ENCODE results near the gene TOX3. TPM values are rescaled to one million over a fixed set of nuclear protein-coding genes. Genes with fewer than 3 reads are reported as not detected.

The TOX3 gene
- total RNA-seq, 1 donor from 2014 or later = not detected

DNA sequence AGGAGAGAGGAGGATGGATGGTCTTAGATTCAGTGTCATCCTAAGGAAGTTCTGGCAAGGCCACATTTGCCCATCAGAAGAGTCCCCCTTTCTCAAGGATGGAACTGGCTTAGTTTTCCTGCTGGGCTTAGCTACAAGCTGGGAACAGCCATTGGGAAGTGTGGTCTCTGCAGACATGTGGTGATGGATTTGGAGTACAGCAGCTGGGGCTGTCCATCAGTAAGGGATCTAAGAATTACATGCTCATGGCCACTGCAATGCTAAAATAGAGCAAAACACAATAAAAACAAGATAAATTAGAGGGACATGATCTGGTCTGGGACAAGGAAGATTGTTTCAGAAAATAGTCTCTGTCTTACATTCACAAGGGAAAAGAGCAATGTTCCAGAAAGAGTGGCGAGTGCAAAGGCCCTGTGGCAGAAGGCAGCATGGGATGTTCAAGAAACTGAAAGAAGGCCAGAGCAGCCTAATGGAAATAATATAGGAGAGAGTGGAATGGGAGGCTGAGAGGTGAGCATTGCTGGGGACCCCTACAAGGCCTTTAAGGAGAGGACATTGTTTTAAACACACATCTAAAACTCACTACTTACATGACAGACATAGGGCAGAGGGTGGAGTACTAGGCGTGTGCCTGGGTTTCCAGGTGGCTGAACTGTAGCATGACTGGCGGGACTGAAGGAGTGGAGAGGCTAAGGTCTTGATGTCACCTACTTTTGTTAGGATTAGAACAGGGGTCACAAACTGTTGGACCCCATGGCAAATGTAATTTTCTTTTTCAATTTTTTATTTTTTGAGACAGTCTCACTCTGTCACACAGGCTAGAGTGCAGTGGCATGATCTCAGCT lies 17.0 kb upstream of the TOX3 start:
- no peak for DNase-seq (ENCODE audit: low read depth in 2 of 2)

GRCh38 chr16:52562770-52563169 lies 15.8 kb upstream of the TOX3 start:
- no peak for DNase-seq (ENCODE audit: low read depth in 2 of 2)

- DNase-seq (ENCODE audit: low read depth in 2 of 2) = no peak
Observed at GRCh38 chr16:52561910-52562741, 15.2 kb upstream of the TOX3 start.

GRCh38 chr16:52558448-52558847 lies 11.5 kb upstream of the TOX3 start:
- DNase-seq (ENCODE audit: low read depth in 2 of 2) = no peak

GRCh38 chr16:52557236-52557635 lies 10.3 kb upstream of the TOX3 start:
- DNase-seq (ENCODE audit: low read depth in 2 of 2) = no peak

DNA sequence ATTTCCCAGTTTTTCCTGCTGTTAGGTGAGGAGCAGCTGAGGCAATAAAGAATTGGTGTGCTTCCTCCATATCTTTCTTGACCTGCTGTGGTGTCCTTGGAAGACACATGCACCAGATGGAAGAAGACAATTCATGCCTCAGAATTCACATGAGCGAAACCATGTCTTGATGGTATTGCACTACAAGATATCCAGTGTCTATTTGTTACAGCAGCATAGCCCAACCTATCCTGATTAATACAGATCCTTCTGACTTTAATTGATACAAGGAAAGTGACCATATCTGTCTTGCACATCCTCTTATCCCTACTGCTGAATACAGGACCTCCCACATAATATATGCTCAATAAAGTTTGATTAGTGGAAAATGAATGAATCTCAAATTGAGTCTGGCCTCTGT lies 9.1 kb upstream of the TOX3 start:
- DNase-seq (ENCODE audit: low read depth in 2 of 2) = no peak

DNA sequence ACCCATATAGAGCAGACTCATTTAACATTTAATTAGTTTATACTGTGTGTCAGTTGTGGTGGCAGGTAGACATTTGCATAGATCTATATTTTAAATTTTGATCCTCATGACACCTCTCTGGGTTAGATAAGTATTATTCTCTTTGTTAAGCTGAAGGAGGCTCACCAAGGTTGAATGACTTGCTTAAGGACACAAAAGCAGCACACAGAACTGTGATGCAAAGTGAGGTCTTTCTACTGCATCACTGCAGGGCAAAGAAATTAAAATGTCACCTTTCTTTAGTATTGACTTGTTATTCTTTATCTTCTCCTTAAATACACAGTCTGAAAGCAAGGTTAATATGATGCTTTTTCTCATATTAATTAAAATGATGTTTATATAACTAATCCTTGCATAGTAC lies 8.6 kb upstream of the TOX3 start:
- DNase-seq (ENCODE audit: low read depth in 2 of 2) = no peak

DNA sequence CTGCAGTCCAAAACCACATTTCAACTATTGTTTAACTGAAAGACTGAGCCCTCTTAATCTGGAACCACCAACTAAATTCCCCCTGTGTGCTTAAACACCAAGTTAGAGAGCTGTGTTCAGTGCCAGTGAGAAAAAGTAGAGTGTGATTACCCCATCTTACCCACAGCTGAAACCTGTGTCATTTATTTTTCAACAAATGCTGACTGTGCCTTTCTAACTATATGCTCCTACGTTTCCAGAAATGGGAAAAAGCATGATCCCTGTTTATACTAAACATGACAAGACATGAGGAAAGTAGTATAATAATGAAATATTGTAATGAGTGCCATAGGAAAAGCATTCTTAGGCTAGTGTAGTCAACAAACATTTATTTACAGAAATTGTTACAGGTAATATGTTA lies 7.4 kb upstream of the TOX3 start:
- no peak for DNase-seq (ENCODE audit: low read depth in 2 of 2)

DNA sequence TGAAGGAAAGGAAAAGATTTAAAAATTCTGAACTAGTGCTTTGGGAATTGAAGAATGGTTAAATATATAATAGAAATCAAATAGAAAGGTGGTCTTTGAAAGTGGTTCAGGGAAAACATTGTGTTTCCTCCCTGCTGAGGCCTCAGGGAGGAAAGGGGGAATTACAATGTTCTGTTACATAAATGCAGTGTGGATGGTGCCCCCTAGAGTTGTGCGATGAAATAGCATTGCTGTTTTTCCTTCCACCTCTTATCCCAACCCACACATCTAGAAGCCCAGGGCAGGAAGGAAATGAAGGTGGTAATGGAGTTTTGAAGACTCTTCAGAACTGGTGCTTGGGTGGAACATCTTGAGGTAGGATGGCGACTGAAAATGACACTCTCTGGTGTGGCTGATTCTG lies 6.4 kb upstream of the TOX3 start:
- DNase-seq (ENCODE audit: low read depth in 2 of 2) = no peak

DNA sequence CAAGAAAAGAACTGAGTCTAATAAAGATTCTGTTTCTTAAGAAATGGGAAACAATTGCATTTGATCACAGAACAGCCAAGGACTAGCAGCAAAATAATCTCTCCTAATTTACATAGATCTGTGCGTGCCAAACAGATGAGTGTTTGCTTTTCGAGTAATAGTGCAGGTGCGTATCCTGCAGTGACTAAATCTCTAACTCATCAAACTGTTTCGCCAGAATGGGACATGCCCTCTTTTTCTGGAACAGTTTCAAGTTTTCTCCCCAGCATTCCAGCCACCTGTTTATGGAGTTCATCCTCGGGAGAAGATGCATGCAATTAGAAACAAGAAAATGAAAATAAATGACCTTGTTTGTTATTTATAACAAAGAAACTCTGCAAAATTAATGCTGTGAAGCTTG lies 5.7 kb upstream of the TOX3 start:
- no peak for DNase-seq (ENCODE audit: low read depth in 2 of 2)

GRCh38 chr16:52549011-52549692 lies 2.2 kb upstream of the TOX3 start:
- no peak for DNase-seq (ENCODE audit: low read depth in 2 of 2)

DNA sequence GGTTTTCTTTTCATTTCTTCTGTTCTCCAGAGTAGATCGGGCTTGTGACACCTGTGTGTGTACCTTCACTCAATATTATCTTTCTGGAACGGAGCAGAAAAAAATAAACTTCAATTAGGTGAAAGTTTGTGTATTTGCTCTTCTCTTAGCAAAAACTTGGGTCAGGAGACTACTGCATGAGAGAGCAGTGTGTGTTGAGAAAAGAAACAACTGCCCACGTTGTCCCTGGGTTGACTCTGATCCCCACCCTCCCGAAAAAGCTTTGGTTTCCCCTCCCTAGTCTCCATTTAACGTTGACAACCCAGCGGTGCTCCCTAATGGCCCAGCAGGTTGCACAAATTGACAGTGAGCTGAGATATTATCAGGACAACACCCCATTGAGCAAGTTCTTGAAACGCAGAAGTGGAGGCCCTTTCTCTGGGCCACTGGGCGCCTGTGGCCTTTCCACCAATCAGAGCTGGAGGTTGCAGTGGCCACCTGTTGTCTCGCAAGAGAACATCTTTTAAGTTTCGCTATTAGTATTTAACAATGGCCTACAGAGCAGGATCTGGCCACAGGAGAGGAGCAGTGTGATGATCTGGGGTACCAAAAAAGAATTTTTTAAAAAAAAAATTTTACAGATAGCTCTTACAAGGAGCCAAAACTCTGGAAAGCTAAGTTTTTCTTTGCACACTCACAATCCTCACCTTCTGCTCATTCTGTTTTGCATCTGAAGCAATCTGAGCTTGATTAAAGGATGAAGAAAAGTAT lies 1.5 kb upstream of the TOX3 start:
- DNase-seq (ENCODE audit: low read depth in 2 of 2) = no peak

- DNase-seq (ENCODE audit: low read depth in 2 of 2) = no peak
Observed at GRCh38 chr16:52547834-52548215, 882 bp upstream of the TOX3 start.

DNA sequence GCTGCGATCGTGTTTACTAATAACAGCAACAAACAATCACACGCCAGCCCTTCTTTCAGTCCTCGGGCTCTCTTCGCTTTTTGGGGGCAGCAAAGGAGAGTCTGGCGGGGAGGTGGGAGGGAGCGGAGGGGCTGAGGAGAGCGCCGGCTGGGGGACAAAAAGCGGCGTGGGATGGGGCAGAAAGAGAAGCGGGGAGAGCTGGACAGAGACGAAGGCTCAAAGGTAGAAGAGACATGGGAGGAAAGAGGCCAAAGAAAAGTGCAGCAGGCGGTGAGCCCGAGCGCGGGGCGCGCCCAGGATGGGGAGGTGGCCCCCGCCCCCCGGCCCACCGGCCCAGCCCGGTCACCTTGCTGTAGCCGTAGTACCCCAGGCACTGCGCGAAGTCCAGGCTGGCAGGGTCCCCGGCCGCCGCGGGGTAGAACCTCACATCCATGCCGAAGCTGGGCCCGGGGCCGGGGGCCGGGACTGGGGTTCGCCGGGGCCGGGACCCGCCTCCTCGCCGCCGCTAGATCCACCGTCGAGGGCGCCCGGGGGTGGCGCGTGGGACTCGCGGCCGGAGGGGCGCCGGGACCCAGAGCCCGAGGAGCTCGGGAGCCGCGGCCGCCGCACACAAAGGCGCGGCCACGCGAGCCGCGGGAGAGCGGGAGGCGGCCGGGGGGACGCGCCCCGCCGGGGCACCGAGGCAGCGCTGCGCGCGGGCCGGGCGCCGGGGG lies 496 bp downstream of the TOX3 start:
- no peak for DNase-seq (ENCODE audit: low read depth in 2 of 2)

- DNase-seq (ENCODE audit: low read depth in 2 of 2) = no peak
Observed at GRCh38 chr16:52545898-52546266, 1.1 kb downstream of the TOX3 start.

- DNase-seq (ENCODE audit: low read depth in 2 of 2) = no peak
Observed at GRCh38 chr16:52545222-52545897, 1.6 kb downstream of the TOX3 start.

- no peak for DNase-seq (ENCODE audit: low read depth in 2 of 2)
Observed at GRCh38 chr16:52544703-52545102, 2.2 kb downstream of the TOX3 start.

- no peak for DNase-seq (ENCODE audit: low read depth in 2 of 2)
Observed at GRCh38 chr16:52543654-52544053, 3.3 kb downstream of the TOX3 start.

- no peak for DNase-seq (ENCODE audit: low read depth in 2 of 2)
Observed at GRCh38 chr16:52540910-52541309, 6.0 kb downstream of the TOX3 start.

GRCh38 chr16:52539191-52539590 lies 7.8 kb downstream of the TOX3 start:
- no peak for DNase-seq (ENCODE audit: low read depth in 2 of 2)

All from dermis microvascular lymphatic vessel endothelial cell (primary cell).